Testis (tissue), 3 donors: ENCODE results near the gene SPDYA. TPM values are rescaled to one million over a fixed set of nuclear protein-coding genes. Genes with fewer than 3 reads are reported as not detected.

Experiments
- DNase-seq: peaks from one replicate; pipeline ENCODE4 v3.0.0-alpha.2; 2019
- H3K27ac ChIP-seq, 2 donors: fragments of 200-600 bp; sonication (generic); one replicate each; pipeline ENCODE4 v1.5.1; 2019
- H3K27me3 ChIP-seq: fragments of 200-600 bp; sonication (generic); one replicate; pipeline ENCODE4 v1.5.1; 2019
- H3K36me3 ChIP-seq: fragments of 200-600 bp; sonication (generic); one replicate; pipeline ENCODE4 v1.5.1; 2017; ENCODE audit warnings: low read depth; ENCODE audit errors: missing control alignments
- H3K4me1 ChIP-seq: fragments of 200-600 bp; sonication (generic); one replicate; pipeline ENCODE4 v1.5.1; 2019
- H3K4me3 ChIP-seq, 2 donors: fragments of 200-600 bp; sonication (generic); one replicate each; pipeline ENCODE4 v1.5.1; 2017 to 2019
- H3K9me3 ChIP-seq: fragments of 200-600 bp; sonication (generic); one replicate; pipeline ENCODE4 v1.5.1; 2017
- POLR2A ChIP-seq: fragments of 450-650 bp; IDR thresholded peaks from one replicate; pipeline ENCODE4 v1.6.1; 2017; ENCODE audit warnings: antibody characterized with exemption, mild to moderate bottlenecking, moderate library complexity
- WGBS, 2 donors: methylation state at CpG; one replicate each; pipeline ENCODE4 v1.1.5; 2018; 5-methylcytosine and 5-hydroxymethylcytosine counted together
- intact Hi-C: fragments of 100-400 bp; cut with DNase I; formaldehyde crosslinking; loops from one replicate; pipeline ENCODE4 v1.15.1; 2023; ENCODE audit warnings: low total_unique reads
- polyA plus RNA-seq: library from polyadenylated mRNA; stranded (reverse); fragments of 350-450 nt; fragmentation: Illumina TruSeq; extraction: RNeasy Lipid Tissue Mini Kit (QIAGEN cat#74804); gene quantifications from one replicate; pipeline ENCODE4 v1.2.3, GENCODE V29; 2014; ENCODE audit warnings: low read depth, low replicate concordance; ENCODE audit not compliant: insufficient read depth
- total RNA-seq, 2 donors: library from RNA; depleted of rRNA; stranded (reverse); fragments of >200 nt; gene quantifications; one replicate each; pipeline ENCODE4 v1.2.3, GENCODE V29; 2016
- TF ChIP-seq, protein P1 (sequence below), 3 experiments: fragments of 450-650 bp in 2 of 3; fragments of 200-600 bp in 1 of 3; sonication (generic) in 1 of 3; IDR thresholded peaks; one replicate each; pipeline ENCODE4 v1.5.1; 2016 to 2019; ENCODE audit warnings: antibody characterized with exemption in 3 of 3, mild to moderate bottlenecking in 2 of 3, moderate library complexity in 1 of 3

The SPDYA gene
- total and polyA plus RNA-seq, 3 donors from 2014 or later: 28.7 to 93.7 (median 40.9) TPM

DNA sequence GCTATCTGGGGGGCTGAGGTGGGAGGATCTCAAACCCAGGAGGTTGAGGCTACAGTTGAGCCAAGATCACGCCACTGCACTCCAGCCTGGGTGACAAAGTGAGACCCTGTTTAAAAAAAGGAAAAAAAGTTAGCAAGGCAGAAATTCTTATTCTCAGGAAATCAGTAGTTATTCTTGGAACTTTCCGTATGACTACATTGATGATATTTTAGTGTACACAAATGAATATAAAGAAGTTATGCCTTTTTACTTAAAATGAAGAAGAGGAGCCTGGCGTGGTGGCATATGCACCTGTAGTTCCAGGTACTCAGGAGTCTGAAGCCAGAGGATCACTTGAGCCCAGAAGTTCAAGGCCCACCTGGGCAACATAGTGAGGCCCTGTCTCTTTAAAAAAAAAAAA, 7.4 kb downstream of the SPDYA start:
- Histone ChIP-seq H3K4me1 (no peaks in the 10 kb centered on the region), H3K27ac (no peak overlapping the region), H3K27me3 (no peaks in the 10 kb centered on the region), H3K4me3 (no peak overlapping the region), H3K36me3 (no peaks in the 10 kb centered on the region), H3K9me3 (no peaks in the 10 kb centered on the region)
- intact Hi-C loops: no loop called here
- TF ChIP-seq, protein P1, sequence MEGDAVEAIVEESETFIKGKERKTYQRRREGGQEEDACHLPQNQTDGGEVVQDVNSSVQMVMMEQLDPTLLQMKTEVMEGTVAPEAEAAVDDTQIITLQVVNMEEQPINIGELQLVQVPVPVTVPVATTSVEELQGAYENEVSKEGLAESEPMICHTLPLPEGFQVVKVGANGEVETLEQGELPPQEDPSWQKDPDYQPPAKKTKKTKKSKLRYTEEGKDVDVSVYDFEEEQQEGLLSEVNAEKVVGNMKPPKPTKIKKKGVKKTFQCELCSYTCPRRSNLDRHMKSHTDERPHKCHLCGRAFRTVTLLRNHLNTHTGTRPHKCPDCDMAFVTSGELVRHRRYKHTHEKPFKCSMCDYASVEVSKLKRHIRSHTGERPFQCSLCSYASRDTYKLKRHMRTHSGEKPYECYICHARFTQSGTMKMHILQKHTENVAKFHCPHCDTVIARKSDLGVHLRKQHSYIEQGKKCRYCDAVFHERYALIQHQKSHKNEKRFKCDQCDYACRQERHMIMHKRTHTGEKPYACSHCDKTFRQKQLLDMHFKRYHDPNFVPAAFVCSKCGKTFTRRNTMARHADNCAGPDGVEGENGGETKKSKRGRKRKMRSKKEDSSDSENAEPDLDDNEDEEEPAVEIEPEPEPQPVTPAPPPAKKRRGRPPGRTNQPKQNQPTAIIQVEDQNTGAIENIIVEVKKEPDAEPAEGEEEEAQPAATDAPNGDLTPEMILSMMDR (IDR thresholded peaks at IDR 0.05): no peak
- no peak for TF ChIP-seq POLR2A
- no peak for DNase-seq
- 78 to 92% methylated on average over 3 of the region's 3 CpGs for WGBS, 2 donors

DNA sequence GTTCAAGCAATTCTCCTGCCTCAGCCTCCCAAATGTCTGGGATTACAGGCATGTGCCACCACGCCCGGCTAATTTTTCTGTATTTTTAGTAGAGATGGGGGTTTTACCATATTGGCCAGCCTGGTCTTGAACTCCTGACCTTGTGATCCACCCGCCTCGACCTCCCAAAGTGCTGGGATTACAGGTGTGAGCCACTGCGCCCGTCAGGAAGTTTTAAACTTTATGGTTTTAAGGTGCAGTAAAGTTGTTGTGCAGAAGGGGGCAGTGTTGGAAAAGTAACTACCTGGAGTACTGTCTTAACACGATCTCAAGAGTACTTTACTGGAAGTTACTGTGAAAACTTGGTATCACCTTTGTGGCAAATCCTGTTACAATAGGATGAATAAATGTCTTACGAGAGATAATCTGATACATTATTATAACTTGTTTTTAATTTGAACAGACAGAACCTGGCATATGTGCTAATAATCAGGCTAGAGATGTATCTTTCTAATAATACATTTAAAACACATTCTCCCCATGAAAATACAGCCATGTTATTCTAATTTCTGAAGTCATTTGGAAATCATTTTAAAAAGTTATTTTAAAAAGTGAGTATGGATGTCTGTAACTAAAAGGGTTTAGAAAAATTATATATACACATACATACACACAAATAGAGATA, 10.8 kb downstream of the SPDYA start:
- H3K27me3 ChIP-seq: no peaks in the 10 kb centered on the region
- TF ChIP-seq, protein P1 (IDR thresholded peaks at IDR 0.05): peak; percentile 58 to 71 (median 70)
- TF ChIP-seq POLR2A: no peak
- H3K9me3 ChIP-seq: no peaks in the 10 kb centered on the region
- DNase-seq: peak; percentile 63
- H3K36me3 ChIP-seq: no peaks in the 10 kb centered on the region
- intact Hi-C loops: no loop called here
- no peak overlapping the region for H3K4me3 ChIP-seq
- H3K27ac ChIP-seq: no peak overlapping the region
- 12 to 17% methylated on average over 8 of the region's 8 CpGs for WGBS, 2 donors
- H3K4me1 ChIP-seq: no peaks in the 10 kb centered on the region

DNA sequence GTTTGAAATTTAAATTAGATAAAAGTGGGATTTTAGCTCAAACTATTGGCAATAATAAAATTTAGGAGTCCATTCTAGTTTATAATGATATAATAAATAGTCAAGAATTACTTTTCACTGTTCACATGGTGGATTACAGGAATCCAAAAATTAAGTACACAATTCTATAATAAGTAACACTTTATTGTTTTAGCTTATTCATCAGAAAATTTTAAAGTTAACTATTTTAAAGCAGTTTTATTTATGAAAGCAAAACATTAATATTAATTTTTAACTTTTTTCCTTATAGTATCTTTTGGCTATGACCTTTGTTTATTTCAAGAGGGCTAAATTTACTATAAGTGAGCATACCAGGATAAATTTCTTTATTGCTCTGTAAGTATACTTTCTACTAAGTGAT, 11.4 kb downstream of the SPDYA start:
- no peaks in the 10 kb centered on the region for H3K36me3 ChIP-seq
- no peak overlapping the region for H3K4me3 ChIP-seq
- no peaks in the 10 kb centered on the region for H3K9me3 ChIP-seq
- no peak overlapping the region for H3K27ac ChIP-seq
- TF ChIP-seq, protein P1 (IDR thresholded peaks at IDR 0.05): no peak
- TF ChIP-seq POLR2A: no peak
- intact Hi-C loops: no loop called here
- H3K4me1 ChIP-seq: no peaks in the 10 kb centered on the region
- H3K27me3 ChIP-seq: no peaks in the 10 kb centered on the region
- DNase-seq: no peak

DNA sequence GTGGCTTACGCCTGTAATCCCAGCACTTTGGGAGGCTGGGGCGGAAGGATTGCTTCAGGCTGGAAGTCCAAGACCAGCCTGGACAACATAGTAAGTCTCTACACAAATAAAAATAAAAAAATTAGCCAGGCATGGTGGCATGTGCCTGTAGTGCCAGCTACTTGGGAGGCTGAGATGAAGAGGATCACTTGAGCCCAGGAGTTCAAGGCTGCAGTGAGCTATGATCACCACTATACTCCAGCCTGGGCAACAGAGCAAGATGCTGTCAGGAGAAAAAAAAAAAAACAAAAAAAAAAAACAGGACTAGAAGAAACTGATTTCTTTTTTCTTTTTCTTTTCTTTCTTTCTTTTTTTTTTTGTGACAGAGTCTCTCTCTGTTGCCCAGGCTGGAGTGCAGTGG, 13.6 kb downstream of the SPDYA start:
- no peak for DNase-seq
- Histone ChIP-seq H3K27ac (no peak overlapping the region), H3K36me3 (no peaks in the 10 kb centered on the region), H3K4me1 (no peaks in the 10 kb centered on the region), H3K4me3 (no peak overlapping the region), H3K9me3 (no peaks in the 10 kb centered on the region), H3K27me3 (no peaks in the 10 kb centered on the region)
- 94 to 97% methylated on average over 2 of the region's 2 CpGs for WGBS, 2 donors
- intact Hi-C loops: no loop called here
- no peak for TF ChIP-seq POLR2A
- TF ChIP-seq, protein P1 (IDR thresholded peaks at IDR 0.05): no peak

DNA sequence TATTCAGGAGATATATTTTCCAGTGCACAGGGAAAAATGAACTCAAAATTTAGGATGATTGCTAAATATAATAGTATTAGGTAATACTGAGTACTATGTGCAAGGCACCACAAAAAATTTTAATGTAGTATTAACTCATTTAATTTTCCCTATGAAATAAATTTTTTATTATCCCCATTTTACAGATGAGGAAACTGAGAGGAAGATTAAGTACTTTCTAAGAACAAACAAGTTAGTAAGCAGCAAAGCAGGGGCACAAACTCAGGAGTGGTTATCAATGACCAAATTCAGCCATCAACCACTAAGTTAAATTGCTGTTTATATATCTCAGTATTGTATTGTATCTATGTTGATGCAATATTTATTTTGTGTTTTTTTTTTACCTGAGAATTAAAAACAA, 14.2 kb downstream of the SPDYA start:
- Histone ChIP-seq H3K9me3 (no peaks in the 10 kb centered on the region), H3K27ac (no peak overlapping the region), H3K4me1 (no peaks in the 10 kb centered on the region), H3K27me3 (no peaks in the 10 kb centered on the region), H3K4me3 (no peak overlapping the region), H3K36me3 (no peaks in the 10 kb centered on the region)
- DNase-seq: no peak
- TF ChIP-seq POLR2A: no peak
- TF ChIP-seq, protein P1 (IDR thresholded peaks at IDR 0.05): no peak
- intact Hi-C loops: no loop called here
